Hepatocyte (in vitro differentiated cells): ENCODE measurements around the gene MYO1E.

Experiments used
- CTCF ChIP-seq: fragments of 200-600 bp; sonication (generic); IDR thresholded peaks from 2 replicates; pipeline ENCODE4 v1.5.1; 2016; ENCODE audit warnings: antibody characterized with exemption, mild to moderate bottlenecking; ENCODE audit not compliant: poor library complexity
- EZH2 ChIP-seq: fragments of 200-600 bp; sonication (generic); IDR thresholded peaks from 2 replicates; pipeline ENCODE4 v1.6.1; 2016; ENCODE audit warnings: antibody characterized with exemption, mild to moderate bottlenecking, borderline replicate concordance
- EZH2phosphoT487 ChIP-seq: fragments of 200-600 bp; sonication (generic); IDR thresholded peaks from one replicate; pipeline ENCODE4 v1.6.1; 2018; ENCODE audit warnings: antibody characterized with exemption, mild to moderate bottlenecking, low read depth, moderate library complexity; ENCODE audit not compliant: unreplicated experiment, severe bottlenecking

GRCh38 chr15:59158701-59159034, 214.0 kb downstream of the MYO1E start:
- TF ChIP-seq CTCF: no peak
- no peak for TF ChIP-seq EZH2
- no peak for TF ChIP-seq EZH2phosphoT487
